ENCODE results near the gene TPRG1L.
"Not testable (repeated sequence)": the region's sequence is repeated elsewhere in the genome, so short reads cannot be mapped to it uniquely, and the experiment has no call there.

TPRG1L gene

DNA sequence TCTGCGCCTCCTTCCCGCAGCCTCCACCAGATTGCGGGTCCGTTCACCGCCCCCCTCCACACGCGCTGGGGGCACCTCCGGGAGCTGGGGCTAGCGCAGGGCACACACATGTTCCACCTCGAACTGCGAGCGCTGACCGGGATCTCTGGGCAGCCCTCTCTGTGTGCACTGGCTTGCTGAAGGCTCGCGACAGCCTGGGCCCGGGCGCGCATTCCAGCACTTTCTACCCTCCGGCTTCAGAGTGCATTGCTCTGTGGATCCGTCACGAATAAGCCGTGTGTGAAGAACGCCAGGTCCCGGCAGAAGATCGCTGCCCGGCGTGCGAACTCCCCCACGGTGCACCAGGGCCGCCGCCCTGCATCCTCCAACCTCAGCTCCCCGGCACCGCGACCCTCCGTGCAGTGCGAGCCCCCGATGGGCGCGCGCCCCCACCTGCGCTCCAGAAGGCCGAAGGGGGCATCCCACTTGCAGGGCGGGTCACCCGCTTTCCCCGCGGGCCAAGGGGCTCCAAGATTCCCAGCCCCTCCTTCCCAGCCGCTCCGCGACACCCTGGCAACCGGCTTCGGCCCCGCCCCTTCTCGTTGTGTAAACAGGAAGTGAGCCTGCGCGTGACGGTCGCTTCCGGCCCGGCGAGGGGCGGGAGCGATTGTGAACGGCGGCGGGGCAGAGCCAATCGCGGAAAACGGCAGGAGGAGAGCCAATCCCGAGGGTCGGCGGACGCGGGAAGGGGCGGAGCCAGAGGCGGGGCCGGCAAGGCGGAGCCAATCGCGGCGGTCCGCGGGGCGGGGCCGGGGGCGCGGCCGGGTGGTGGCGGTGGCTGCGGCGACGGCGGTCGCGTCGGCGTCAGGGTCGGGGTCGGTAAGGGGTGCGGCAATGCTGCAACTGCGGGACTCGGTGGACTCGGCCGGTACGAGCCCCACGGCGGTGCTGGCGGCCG, at the start of gene TPRG1L:
Gene TPRG1L (plus strand): TSS at position 816 of the 937 bp plus-strand sequence. CDS start 58 bp downstream, at position 874.
- peak; percentile 100 for DNase-seq (ENCODE audit: insufficient read length, low spot score)
- FAIRE-seq = peak; percentile 91

DNA sequence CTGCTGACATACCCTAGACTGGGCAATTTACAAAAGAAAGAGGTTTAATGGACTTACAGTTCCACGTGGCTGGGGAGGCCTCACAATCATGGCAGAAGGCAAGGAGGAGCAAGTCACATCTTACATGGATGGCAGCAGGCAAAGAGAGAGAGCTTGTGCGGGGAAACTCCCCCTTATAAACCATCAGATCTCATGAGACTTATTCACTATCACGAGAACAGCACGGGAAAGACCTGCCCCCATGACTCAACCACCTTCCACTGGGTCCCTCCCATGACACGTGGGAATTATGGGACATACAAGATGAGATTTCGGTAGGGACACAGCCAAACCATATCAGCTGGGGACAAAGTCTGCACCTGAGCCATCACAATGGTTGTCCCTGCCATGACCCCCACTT, 49.3 kb upstream of the TPRG1L start:
- not testable (repeated sequence) for DNase-seq (ENCODE audit: insufficient read length, low spot score); FAIRE-seq

DNA sequence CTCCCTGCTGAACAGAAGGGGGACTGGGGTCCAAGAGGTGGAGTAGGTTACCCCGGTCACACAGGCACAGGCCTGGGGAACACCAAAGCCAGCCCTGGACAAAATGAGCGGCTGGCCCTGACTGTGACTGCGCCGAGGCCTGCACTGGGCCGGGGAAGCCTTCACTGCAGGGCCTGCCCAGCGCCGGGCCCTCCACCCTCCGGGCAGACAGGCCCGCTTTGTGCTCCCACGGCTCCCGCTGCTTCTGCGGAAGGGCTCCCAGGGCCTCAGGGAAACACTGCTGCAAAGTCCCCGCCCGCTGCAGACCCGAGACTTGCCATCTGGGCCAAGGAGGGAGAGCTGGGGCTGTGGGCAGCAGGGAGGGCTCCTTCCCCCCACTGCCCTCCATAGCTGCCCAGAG, 48.8 kb upstream of the TPRG1L start:
- DNase-seq (ENCODE audit: insufficient read length, low spot score) = no peak
- no peak for FAIRE-seq

DNA sequence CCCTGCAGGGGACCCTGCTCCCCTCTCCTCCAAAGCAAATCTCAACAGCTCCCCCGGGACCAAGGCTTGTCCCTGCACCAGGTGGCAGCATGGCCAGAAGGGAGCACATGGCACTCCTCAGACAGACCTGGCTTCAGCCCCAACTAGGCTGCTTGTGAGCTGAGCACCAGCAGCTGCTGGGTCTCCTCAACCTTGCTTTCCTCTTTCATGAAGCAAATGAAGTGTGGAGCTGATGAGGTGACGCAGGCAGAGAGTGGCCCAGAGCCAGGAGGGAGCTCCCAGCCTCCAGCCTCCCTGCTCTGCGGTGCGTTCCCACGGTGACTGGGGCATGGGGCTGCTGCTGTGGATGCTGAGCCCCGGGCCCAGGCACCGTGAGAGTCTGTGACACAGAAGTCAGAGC, 47.5 kb upstream of the TPRG1L start:
- no peak for DNase-seq (ENCODE audit: insufficient read length, low spot score)

DNA sequence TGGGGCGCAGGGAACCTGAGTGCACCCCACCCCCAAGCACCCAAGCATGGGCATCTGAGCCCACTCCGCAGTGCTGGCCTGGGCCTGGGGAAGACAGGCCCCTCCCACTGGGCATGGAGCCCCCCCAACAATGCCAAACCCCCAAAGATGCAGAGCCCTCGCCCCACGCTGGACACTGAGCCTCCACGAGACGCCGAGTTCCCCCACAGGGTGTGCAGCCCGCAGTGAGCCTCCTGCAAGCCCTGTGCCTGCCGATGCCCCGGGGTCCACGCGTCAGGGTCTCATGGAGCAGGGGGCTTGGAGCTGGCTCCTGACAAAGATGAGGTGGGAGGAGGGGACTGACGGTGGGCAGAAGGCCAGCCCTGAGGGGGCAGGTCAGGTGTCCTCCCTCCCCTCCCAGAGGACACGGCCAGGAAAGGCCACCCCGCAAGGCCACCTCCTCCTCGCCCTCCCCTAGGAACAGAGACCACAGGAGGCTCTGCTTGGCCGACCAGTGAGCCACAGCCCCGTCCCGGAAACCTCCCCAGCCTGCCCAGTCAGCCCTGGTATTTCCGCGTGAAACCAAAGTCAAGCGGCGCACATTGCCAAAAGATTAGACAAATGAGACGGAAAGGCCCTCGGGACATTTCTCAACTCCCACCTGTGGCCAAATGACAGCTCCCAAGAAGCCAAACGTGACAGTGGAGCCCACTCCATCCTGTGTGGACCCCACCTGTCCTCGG, 46.9 kb upstream of the TPRG1L start:
- DNase-seq (ENCODE audit: insufficient read length, low spot score) = no peak
- no peak for FAIRE-seq

More for the DNA sequence above, 47.5 kb upstream of the TPRG1L start:
- no peak for FAIRE-seq

DNA sequence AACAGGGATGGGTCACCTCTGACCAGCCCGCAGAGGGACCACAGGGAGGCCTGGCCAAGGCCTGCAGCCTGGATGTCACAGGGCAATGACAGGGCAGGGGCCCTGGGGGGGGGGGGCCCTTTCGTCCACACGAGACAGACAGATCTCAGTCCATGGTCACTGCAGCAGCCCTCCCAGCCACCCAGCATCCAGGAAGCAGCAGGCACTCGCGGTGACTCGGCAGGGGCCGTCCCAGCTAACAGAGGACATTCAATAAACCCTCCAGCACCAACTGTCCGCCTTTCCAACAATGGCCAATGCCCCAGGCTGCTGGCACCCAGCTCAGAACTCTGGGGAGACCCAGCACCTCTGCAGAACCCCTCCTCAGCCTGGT, 46.4 kb upstream of the TPRG1L start:
- no peak for FAIRE-seq

DNA sequence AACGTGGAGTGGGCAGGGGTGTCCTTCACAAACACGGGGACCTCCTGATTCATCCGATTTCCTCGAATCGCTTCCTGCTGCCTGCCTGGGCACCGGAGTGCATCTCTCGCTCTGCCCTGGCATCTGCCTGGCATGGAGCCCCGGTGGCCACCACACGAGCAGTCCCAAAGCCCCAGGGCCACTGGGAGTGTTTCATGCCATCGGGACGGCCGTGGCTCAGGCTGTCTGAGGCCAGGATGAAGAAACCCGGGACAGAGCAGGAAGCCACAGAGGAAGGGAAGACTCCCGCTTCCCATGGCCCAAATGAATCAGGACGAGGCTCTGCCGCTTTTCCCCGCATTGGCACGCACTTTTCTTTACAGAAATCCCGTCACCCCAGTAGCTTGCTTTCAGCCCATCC, 45.9 kb upstream of the TPRG1L start:
- FAIRE-seq (no peak), DNase-seq (ENCODE audit: insufficient read length, low spot score) (no peak)

More for the DNA sequence above, 46.4 kb upstream of the TPRG1L start:
- DNase-seq (ENCODE audit: insufficient read length, low spot score) = no peak

- FAIRE-seq (no peak), DNase-seq (ENCODE audit: insufficient read length, low spot score) (no peak)
Measured at GRCh38 chr1:3579626-3580025, 45.2 kb upstream of the TPRG1L start.

GRCh38 chr1:3580231-3580630, 44.6 kb upstream of the TPRG1L start:
- DNase-seq (ENCODE audit: insufficient read length, low spot score) (no peak), FAIRE-seq (no peak)

DNA sequence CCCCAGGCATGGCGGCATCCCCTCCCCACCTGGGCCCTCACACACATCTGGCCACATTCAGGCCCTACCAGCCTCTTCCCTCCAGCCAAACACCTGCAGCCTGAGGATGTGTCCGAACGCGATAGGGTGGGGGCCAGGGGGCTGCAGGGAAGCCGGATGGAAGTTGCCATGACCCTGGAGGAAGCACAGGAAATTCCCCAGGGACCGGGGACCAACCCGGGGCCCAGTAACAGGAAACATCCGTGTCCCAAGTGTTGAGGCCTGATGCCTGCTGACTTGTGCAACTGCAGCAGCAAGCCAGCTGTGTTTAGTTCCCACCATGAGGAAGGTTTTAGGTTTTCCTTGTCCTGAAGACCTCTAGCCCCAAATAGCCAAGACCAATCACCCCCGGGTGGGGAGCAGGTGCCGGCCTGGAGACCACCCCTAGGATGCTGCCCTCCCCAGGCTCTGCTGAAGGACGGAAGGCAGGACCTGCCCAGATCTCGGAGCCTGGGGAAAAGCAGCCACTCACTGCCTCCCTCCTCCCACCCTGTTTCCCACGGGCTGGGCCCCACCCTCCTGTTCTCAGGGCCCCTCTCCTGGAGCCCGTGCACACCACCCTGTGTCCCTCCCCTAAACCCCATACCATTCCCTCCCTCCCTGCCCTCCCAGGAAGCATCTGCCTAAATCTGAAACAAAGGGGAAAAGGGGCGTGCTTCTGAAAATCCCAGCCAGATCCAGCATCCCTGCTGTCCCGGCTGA, 43.3 kb upstream of the TPRG1L start:
- DNase-seq (ENCODE audit: insufficient read length, low spot score) (no peak), FAIRE-seq (no peak)

GRCh38 chr1:3583751-3584150, 41.1 kb upstream of the TPRG1L start:
- DNase-seq (ENCODE audit: insufficient read length, low spot score); FAIRE-seq: not testable (repeated sequence)

GRCh38 chr1:3584915-3585314, 39.9 kb upstream of the TPRG1L start:
- no peak for DNase-seq (ENCODE audit: insufficient read length, low spot score)
- FAIRE-seq = no peak

DNA sequence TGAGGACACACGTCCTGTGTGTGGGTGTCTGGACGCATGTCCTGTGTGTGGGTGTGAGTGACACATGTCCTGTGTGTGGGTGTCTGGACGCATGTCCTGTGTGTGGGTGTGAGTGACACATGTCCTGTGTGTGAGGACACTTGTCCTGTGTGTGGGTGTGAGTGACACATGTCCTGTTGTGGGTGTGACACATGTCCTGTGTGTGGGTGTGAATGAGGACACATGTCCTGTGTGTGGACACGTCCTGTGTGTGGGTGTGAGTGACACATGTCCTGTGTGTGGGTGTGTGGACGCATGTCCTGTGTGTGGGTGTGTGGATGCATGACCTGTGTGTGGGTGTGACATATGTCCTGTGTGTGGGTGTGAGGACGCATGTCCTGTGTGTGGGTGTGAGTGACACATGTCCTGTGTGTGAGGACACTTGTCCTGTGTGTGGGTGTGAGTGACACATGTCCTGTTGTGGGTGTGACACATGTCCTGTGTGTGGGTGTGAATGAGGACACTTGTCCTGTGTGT, 39.4 kb upstream of the TPRG1L start:
- not testable (repeated sequence) for DNase-seq (ENCODE audit: insufficient read length, low spot score)
- FAIRE-seq = peak; percentile 23

DNA sequence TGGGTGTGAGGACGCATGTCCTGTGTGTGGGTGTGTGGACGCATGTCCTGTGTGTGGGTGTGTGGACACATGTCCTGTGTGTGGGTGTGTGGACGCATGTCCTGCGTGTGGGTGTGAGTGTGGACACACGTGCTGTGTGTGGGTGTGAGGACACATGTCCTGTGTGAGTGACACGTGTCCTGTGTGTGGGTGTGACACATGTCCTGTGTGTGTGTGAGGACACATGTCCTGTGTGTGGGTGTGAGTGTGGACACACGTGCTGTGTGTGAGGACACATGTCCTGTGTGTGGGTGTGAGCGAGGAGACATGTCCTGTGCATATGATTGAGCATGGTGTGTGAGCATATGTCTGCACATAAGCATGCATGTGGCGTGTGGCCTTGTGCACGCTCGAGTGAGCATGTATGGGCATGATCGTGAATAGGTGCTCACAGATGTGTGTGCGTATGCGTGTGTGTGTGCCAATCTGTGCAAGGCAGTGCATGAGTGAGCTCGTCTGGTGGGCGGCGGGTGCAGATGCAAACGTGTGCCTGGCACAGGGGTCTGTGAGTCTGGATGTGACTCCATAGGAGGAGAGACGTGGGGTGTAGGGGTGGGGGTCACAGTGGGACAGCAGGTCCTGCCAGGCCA, 38.8 kb upstream of the TPRG1L start:
- no peak for DNase-seq (ENCODE audit: insufficient read length, low spot score)
- FAIRE-seq = no peak

DNA sequence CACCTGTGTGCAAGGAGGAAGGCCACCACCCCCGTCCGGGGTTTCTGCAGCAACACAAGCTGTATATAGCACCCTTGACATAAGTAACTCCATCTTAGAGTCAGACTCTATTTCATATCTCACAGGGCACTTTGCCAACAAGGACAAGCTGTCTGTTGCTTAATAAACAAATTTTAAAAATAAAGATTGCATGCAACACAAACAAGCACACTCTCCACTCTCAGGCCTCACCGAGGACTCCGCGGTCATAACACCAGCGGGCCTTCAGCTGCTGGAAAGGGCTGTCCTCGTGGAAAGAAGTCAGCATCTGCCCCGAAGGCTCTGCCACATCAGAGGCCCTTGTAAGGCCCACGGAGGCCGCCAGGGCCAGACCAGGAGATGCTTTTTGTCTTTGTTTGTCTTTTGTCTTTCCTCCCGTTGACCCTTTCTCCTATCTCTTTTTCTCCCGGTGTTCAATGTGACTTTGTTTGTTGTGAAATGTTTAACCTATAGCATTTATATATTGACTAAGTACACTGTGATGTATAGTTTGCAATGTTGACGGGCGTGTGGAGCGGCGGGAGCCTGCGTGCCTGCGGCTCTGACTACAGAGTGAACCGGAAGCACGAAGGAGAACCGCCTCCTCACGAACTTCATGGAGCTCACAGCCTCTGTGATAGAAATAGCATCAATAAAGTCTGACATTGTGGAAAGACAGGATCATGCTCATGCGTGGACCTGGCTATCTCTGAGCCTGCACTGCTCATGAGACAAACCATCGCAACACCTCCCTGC, 37.6 kb upstream of the TPRG1L start:
- DNase-seq (ENCODE audit: insufficient read length, low spot score) = no peak

DNA sequence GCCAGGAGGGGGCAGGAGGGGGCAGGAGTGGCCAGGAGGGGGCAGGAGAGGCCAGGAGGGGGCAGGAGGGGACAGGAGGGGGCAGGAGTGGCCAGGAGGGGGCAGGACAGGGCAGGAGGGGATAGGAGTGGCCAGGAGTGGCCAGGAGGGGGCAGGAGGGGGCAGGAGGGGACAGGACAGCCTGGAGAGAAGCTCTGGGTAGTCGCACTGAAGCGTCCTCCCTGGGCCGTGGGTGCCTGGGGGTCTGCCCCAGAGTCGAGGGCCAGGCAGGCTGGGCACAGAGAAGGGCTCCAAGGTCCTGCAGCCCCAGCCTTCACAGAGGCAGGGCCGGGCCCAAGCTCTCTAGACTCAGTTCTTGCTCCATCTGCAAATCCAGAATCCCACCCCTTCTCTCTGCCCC, 36.4 kb upstream of the TPRG1L start:
- DNase-seq (ENCODE audit: insufficient read length, low spot score) = no peak
- FAIRE-seq = no peak

More for the DNA sequence above, 37.6 kb upstream of the TPRG1L start:
- FAIRE-seq = no peak

DNA sequence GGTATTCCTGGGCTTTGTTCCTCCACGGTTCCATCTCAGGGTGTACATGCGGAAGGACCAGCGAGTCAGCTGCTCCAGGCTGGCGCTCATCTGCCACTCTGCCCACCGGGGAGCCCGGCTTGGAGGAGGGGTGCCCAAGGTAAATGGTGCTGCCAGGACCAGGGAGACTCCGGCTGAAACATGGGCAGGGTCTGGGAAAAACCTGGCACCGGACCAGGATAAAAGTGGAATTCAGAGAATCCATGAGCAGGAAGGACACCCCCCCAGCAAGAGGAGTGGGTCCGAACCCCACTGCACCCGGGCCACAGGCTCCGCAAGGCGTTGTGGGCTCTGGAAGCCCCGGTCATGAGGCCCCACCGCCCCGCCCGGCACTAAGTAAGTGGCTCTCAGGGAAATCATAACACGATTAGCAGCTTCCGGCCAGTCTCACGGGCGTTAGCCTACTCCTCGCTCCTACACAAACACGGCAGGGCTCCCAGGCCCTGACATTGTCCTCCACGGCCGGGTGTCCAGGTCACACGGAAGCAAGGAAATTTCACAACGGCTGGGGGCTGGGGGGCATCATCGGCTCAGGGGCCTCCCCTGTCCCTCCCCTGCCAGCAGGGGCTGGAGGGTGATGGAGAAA, 34.6 kb upstream of the TPRG1L start:
- FAIRE-seq = no peak

DNA sequence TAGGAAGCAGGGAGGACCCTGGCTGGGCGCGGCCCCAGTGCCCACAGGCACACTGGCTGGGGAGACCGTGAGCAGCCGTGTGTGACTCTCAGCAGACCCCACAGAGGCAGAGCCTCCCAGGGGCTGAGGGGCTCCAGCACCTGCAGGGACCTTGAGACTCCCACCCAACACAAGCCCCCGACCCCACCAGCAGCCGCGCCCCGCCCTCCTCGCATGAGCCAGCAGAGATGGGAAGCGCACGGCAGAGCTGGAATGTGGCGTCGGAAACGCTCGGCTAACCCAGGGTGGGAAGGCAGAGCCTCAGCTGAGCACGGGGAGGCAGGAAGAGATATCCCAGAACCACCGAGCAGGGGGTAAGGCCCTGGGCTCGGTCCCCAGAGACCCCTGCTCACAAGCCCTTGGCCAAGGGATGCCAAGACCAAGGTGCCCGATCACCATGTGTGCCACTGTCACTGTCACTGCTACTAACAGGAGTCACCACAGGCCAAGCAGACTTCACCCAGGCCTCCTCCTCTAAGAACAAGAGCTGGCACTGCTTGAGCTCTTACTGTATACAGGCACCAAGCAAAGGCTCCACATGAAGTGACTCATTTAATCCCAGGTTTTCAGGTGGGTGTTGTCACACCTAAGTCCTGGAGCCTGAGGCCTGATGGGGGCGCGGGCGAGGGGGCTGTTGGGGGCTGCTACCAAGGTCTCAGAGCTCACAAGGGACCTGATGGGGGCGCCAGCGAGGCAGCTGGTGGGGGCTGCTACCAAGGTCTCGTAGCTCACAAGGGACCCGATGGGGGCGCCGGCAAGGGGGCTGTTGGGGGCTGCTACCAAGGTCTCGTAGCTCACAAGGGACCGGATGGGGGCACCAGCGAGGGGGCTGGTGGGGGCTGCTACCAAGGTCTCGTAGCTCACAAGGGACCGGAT, 33.6 kb upstream of the TPRG1L start:
- no peak for FAIRE-seq
- DNase-seq (ENCODE audit: insufficient read length, low spot score) = no peak

More for the DNA sequence above, 34.6 kb upstream of the TPRG1L start:
- DNase-seq (ENCODE audit: insufficient read length, low spot score) = no peak

Data from GM19239 (cell line).